Gastroesophageal sphincter (tissue), 3 donors: ENCODE data around the gene RCAN3.

Source experiments
- POLR2A ChIP-seq, 2 donors: fragments of 450-650 bp; IDR thresholded peaks; one replicate each; pipeline ENCODE4 v1.6.1; 2017; ENCODE audit warnings: antibody characterized with exemption in 2 of 2, mild to moderate bottlenecking in 2 of 2, moderate library complexity in 1 of 2
- POLR2AphosphoS5 ChIP-seq: sonication (generic); formaldehyde crosslinking; IDR thresholded peaks from one replicate; pipeline ENCODE4 v1.6.1; 2017; ENCODE audit warnings: antibody characterized with exemption
- TF ChIP-seq, protein P1 (sequence below), 4 experiments: fragments of 200-600 bp in 2 of 4; fragments of 450-650 bp in 2 of 4; sonication (generic) in 1 of 4; IDR thresholded peaks; one replicate each; pipeline ENCODE4 v1.5.1; 2017 to 2019; ENCODE audit warnings: antibody characterized with exemption in 4 of 4, mild to moderate bottlenecking in 2 of 4, moderate library complexity in 2 of 4

DNA sequence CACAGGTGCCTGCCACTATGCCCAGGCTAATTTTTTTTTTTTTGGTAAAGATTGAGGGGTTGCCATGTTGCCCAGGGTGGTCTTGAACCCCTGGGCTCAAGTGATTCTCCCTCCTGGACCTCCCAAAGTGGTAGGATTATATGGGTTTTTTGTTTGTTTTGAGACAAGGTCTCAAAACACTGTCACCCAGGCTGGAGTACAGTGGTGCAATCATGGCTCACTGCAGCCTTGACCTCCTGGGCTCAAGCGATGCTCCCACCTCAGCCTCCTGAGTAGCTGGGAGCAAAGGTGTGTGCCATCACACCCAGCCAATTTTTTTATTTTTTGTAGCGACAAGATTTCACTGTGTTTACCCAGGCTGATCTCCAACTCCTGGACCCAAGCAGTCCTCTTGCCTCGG lies 8.9 kb upstream of the RCAN3 start:
- TF ChIP-seq, protein P1, sequence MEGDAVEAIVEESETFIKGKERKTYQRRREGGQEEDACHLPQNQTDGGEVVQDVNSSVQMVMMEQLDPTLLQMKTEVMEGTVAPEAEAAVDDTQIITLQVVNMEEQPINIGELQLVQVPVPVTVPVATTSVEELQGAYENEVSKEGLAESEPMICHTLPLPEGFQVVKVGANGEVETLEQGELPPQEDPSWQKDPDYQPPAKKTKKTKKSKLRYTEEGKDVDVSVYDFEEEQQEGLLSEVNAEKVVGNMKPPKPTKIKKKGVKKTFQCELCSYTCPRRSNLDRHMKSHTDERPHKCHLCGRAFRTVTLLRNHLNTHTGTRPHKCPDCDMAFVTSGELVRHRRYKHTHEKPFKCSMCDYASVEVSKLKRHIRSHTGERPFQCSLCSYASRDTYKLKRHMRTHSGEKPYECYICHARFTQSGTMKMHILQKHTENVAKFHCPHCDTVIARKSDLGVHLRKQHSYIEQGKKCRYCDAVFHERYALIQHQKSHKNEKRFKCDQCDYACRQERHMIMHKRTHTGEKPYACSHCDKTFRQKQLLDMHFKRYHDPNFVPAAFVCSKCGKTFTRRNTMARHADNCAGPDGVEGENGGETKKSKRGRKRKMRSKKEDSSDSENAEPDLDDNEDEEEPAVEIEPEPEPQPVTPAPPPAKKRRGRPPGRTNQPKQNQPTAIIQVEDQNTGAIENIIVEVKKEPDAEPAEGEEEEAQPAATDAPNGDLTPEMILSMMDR (IDR thresholded peaks at IDR 0.05) = no peak
- TF ChIP-seq POLR2AphosphoS5 (no peak), POLR2A (IDR thresholded peaks at IDR 0.05) (no peak)
